GM18858 (cell line): ENCODE results near the gene KRT74.

ENCODE experiments used
- ATAC-seq: cut with Tn5 transposase; IDR thresholded peaks from one replicate; pipeline ENCODE4 v1.9.1; 2021; ENCODE audit not compliant: unreplicated experiment

Gene KRT74

DNA sequence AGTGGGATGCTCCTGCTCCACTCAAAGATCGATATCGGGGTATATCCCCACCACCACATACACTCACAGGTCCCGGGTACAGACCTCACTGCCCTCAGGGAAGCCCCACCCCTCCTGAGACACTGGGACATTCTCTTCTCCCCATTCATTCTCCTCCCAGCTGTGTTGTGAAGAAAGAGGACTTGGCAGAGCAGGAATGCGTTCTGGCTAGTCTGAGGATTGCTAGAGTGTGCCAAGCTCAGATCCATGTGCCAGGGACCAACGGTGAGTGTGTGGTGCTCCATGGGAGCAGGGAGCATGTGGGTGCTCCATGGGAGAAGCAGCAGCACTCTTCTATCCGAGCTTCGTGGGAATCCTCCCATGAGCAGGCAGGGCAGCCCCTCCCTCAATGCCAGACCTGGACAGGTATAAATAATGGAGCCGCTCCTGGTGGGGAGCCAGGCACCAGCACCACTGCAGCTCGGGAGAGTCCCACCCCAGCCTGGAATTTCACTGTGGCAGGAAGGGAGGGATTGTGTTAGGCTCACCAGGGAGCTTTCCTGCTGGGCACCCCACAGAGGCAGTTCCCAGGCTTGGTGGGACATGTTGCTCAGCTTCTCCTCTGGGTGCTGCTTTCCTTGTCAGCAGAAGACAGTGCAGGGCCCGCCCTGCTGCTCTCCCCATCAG, 51.2 kb downstream of the KRT74 start:
- no peak for ATAC-seq

DNA sequence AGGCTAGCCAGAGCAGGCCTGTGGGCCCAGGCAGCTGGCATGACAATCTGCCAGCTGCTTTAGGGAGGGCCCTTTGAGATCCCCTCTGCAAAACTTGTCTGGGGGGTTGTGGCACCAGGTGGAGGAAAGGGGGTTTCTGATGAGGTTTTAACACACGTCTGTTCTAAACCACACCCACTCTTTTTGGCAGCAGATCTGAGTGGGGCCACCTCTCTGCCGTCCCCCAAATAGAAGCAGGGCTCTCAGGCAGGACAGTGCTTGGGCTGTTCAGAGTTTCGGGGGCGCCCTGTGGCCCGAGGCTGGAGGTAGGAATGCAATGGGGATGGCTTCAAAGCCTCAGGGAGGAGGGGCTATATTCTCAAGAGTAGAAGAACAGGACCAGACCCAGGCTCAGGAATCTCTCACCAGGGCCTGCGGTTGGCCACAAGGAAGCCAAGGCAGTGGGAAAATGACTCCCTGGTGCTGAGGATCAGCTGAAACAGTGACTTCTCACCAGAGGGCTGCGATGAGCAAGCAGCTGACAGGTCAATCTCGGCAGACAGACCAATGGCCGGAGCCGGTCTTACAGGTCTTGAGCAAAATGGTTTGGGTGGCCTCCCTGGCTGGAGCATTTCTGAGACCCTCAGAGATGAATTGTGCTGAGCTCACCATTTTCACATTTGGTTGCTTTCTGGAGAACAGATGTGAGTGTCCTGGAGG, 51.9 kb downstream of the KRT74 start:
- ATAC-seq, result no peak

DNA sequence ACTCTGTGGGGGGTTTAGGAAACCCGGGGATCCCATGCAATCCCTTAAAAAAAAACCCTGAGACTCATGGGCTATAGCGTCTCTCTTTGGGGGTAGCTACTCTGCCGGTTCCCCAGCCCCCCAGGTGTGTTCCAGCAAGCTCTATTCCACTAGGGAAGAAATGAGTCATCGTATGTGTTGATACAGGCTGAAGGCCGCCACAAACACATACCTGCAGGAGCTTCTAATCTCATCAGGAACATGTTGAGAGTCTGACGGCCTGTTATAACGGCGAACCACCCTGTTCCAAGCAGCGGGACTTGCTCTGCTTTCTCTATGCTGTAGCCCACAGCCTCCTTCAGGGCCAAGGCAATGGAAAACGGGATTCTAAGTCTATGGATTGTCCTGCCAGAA, 52.5 kb downstream of the KRT74 start:
- no peak for ATAC-seq

DNA sequence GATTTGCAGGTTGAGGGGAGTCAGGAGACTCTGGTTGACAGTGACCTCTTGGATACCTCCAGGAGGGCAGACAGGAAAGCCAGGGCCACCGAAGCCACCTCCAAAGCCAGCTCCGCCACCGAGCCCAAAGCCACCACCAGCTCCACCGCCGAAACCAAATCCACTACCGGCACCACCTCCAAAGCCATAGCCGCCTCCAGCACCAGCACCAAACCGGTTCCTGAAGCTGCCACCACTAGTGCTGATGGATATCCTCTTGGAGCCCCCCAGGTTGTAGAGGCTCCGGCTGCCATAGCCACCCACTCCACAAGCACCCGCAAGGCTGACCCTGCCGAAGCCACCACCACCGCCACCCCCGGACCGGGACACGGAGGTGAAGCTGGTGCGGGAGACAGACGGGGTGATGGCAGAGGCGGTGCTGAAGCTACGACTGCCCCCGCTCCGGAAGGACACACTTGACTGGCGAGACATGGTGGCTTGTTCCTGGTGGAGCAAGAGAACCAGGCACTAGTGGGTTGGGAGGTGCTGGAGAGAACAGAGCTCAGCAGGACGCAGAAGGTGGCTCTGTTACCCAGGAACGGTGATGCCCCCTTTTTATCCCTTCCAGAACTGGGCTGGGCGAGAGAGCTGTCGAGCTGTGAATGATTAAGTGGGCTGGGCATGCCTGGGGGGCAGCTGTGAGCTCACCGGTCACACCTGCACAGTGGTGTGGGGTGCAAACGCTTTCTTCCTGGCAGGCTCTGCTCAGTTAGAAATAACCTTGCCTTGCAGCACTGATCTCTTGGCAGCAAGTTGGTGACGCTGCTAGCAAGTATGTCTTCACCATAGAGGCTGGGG, 53.6 kb downstream of the KRT74 start, which contains the start of gene KRT5:
Gene KRT5, minus strand, starts transcription at position 569 of the 837 bp plus-strand sequence. Its CDS starts 98 bp downstream, at position 471.
- ATAC-seq, result no peak

DNA sequence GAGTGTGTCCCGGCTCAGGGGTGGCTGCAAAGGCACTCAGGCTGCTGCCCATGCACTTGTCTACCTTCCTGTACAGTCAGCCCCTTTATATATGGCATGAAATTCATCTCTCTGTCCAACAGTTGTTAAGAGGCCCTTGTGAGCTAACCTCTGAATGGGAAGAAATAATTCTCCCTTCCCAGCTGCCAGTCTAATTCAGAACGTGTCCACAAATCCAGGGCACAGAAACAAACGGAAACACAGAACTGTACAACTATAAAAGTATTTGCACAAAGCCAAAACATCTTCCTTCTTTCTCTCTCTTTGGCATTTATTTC, 54.3 kb downstream of the KRT74 start:
- no peak for ATAC-seq

DNA sequence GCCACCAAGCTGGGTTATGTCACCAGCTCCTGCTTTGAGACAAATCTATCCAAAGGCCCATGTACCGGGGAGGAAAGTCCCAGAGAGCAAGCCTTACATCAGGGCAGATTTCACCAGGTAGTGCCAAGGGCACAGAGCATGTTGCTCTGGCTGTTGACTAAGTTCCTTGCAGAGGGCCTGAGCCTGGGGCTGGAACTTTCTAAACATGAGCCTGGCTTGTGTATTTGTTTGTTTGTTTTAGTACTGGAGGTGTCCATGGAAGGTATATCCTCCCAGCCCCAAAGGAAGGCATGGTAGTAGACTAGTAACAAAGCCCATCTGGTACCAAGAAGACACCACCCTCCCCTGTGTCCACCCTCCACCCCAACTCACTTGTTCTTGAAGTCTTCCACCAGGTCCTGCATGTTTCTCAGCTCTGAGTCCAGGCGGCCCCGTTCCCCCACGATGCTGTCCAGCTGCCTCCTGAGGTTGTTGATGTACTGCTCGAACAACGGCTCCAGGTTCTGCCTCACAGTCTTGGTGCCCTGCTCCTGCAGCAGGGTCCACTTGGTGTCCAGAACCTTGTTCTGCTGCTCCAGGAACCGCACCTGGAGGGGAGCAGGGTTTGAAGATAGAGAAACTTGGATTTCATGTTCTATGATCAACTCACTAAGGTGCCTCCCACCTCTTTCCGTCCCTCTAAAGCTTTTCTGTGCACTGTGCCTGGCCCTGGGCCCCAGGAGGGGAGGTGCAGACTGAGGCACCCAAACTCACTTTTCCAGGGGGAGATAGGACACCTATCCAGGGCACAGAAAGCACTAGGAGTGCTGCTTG, 54.9 kb downstream of the KRT74 start:
- ATAC-seq, result no peak

DNA sequence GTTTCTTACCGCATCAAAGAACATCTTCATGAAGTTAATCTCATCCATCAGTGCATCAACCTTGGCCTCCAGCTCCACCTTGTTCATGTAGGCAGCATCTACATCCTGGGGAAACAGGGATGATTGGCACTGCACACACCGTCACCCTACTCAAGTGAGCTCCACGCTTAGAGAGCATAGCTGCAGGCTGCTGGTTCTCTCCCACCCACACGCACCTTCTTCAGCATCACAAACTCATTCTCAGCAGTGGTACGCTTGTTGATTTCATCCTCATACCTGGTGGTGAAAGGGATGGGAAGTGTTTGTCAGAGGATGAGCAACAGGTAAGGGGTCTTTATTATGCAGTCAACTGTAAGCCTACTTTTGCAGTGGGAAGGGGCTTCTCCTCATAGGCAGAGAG, 55.8 kb downstream of the KRT74 start:
- ATAC-seq, result no peak

DNA sequence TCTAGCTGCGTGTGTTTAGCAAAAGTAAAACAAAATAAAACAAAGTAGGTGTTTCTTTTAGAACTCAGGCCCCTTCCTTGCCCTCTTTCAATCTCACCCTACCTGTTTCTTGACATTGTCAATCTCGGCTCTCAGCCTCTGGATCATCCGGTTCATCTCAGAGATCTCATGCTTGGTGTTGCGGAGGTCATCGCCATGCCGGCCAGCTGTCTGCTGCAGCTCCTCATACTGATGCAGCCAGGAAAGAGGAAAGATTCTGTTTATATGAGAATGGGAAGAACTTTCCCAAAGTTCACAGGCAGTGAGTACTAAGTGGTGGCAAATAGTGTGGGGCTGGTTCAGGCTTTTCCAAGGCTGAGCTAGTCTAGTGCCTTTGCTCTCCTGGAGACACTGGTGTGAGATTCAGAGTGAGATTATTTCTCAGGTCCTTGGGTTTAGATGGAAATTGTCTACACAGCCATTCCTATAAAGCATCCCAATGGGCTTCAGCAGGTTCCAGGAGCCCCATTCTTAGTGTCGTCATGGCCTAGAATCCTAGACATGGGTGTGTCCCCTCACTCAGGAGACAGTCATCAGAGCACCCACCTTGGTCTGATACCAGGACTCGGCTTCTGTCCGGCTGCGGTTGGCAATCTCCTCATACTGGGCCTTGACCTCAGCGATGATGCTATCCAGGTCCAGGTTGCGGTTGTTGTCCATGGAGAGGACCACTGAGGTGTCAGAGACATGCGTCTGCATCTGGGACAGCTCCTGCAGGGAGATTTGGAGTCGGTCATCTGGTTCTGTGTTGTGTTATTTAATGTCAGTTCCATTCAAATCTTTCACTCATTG, 56.4 kb downstream of the KRT74 start:
- no peak for ATAC-seq

DNA sequence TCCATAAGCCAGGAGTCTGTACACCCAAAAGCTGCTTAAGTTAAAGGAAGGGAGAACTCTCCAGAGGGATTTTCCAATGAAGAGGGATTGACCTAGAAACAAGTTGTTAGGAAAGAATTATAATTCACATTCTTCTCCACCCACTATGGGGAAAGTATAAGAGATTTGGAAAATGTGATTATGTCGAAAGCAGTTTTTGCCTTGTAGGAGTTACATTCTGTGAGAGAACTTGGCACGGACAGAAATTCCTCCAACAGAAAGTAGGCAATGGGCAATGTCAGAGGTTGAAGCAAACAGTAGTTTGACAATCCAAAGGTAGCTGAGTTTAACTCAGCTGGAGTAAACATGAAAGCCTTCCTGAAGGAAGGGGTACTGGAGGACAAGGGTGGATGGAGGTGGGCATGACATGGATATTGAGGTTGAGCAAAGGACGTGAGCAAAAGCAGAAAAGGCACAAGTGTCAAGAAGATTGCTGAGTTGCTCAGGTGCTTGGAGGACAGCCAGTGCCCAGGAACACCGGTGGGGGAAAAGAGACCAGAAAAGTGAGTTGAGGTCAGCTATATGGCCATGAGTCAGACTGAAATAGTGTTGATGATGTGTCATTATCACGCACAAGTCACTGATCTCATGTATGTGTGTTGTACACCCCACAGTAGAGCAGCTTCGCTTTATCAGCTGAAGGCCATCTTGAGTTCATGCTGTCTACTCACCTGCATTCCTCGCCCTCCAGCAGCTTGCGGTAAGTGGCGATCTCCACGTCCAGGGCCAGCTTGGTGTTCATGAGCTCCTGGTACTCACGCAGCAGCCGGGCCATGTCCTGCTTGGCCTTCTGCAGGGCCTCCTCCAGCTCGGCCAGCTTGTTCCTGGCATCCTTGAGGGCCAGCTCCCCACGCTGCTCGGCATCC, 57.5 kb downstream of the KRT74 start:
- no peak for ATAC-seq
